DOHH2 (cell line): Measurements from ENCODE around the gene NPPA.

ENCODE experiments used
- H3F3A ChIP-seq: fragments of 200-600 bp; sonication (generic), shearing (Covaris generic); 2 replicates; pipeline ENCODE4 v1.6.0; 2016; ENCODE audit warnings: antibody characterized with exemption, mild to moderate bottlenecking; ENCODE audit not compliant: control insufficient read depth, insufficient read depth
- H3K27ac ChIP-seq: fragments of 200-600 bp; sonication (generic); 2 replicates; pipeline ENCODE4 v1.5.1; 2014; ENCODE audit warnings: low read depth, mild to moderate bottlenecking, low read length, moderate library complexity
- H3K27me3 ChIP-seq: fragments of 200-600 bp; sonication (generic); 2 replicates; pipeline ENCODE4 v1.6.1; 2014; ENCODE audit warnings: mild to moderate bottlenecking, low read length, mixed read lengths; ENCODE audit not compliant: control insufficient read depth
- H3K36me3 ChIP-seq: fragments of 200-600 bp; sonication (generic); 2 replicates; pipeline ENCODE4 v1.6.1; 2014; ENCODE audit warnings: mild to moderate bottlenecking, low read length, moderate library complexity, mixed read lengths; ENCODE audit not compliant: control insufficient read depth
- H3K4me1 ChIP-seq: fragments of 200-600 bp; sonication (generic); 2 replicates; pipeline ENCODE4 v1.6.1; 2014; ENCODE audit warnings: mild to moderate bottlenecking, low read length, mixed read lengths; ENCODE audit not compliant: control insufficient read depth
- H3K4me2 ChIP-seq: fragments of 200-600 bp; sonication (generic); 2 replicates; pipeline ENCODE4 v1.6.0; 2014; ENCODE audit warnings: mild to moderate bottlenecking, low read length, moderate library complexity
- H3K4me3 ChIP-seq: fragments of 200-600 bp; sonication (generic); 2 replicates; pipeline ENCODE4 v1.5.1; 2014; ENCODE audit warnings: mild to moderate bottlenecking, low read length, mixed read lengths
- H3K79me2 ChIP-seq: fragments of 200-600 bp; sonication (generic); 2 replicates; pipeline ENCODE4 v1.6.1; 2014; ENCODE audit warnings: mild to moderate bottlenecking, low read length, mixed read lengths; ENCODE audit not compliant: control insufficient read depth
- H3K9me2 ChIP-seq: fragments of 200-600 bp; sonication (generic); replicated peaks from 2 replicates; pipeline ENCODE4 v1.6.1; 2014; ENCODE audit warnings: mild to moderate bottlenecking, low read length, mixed read lengths; ENCODE audit not compliant: control insufficient read depth
- H3K9me3 ChIP-seq: fragments of 200-600 bp; sonication (generic); 2 replicates; pipeline ENCODE4 v1.6.1; 2014; ENCODE audit warnings: antibody characterized with exemption, low read length, mixed read lengths; ENCODE audit not compliant: control insufficient read depth, insufficient read depth
- H4K20me1 ChIP-seq: fragments of 200-600 bp; sonication (generic); 2 replicates; pipeline ENCODE4 v1.6.0; 2014; ENCODE audit warnings: low read depth, mild to moderate bottlenecking, antibody characterized with exemption, low read length, moderate library complexity; ENCODE audit not compliant: control insufficient read depth, insufficient read depth
- CTCF ChIP-seq: fragments of 200-600 bp; sonication (generic); IDR thresholded peaks from one replicate; pipeline ENCODE4 v1.5.1; 2014; ENCODE audit warnings: antibody characterized with exemption, mild to moderate bottlenecking, low read depth, low read length; ENCODE audit not compliant: poor library complexity, severe bottlenecking
- EZH2phosphoT487 ChIP-seq: fragments of 200-600 bp; sonication (generic); IDR thresholded peaks from 2 replicates; pipeline ENCODE4 v1.6.1; 2017; ENCODE audit warnings: borderline replicate concordance, mild to moderate bottlenecking, antibody characterized with exemption, low read length, moderate library complexity, mixed read lengths

Gene NPPA

GRCh38 chr1:11879311-11880180 lies 32.0 kb upstream of the NPPA start:
- Histone ChIP-seq H3K4me3 (no peak overlapping the region), H4K20me1 (no peaks in the 10 kb centered on the region), H3K27ac (no peak overlapping the region), H3F3A (no peaks in the 10 kb centered on the region), H3K9me3 (no peaks in the 10 kb centered on the region), H3K9me2 (no peaks in the 10 kb centered on the region), H3K27me3 (peaks cover 34% of the 10 kb centered on the region), H3K36me3 (no peaks in the 10 kb centered on the region), H3K4me2 (no peak overlapping the region), H3K4me1 (peaks cover 5% of the 10 kb centered on the region; the same call in 1 of the 2 replicates), H3K79me2 (no peaks in the 10 kb centered on the region)
- no peak for TF ChIP-seq CTCF
- no peak for TF ChIP-seq EZH2phosphoT487

- no peak overlapping the region for H3K27ac ChIP-seq
- H3K79me2 ChIP-seq: no peaks in the 10 kb centered on the region
- H3K36me3 ChIP-seq: no peaks in the 10 kb centered on the region
- TF ChIP-seq CTCF: no peak
- no peak for TF ChIP-seq EZH2phosphoT487
- no peaks in the 10 kb centered on the region for H3F3A ChIP-seq
- peaks cover 34% of the 10 kb centered on the region for H3K27me3 ChIP-seq
- H3K9me2 ChIP-seq: no peaks in the 10 kb centered on the region
- H3K4me1 ChIP-seq: peaks cover 5% of the 10 kb centered on the region; the same call in 1 of the 2 replicates
- H3K9me3 ChIP-seq: no peaks in the 10 kb centered on the region
- no peaks in the 10 kb centered on the region for H4K20me1 ChIP-seq
- H3K4me2 ChIP-seq: no peak overlapping the region
- H3K4me3 ChIP-seq: no peak overlapping the region
Measured at GRCh38 chr1:11878891-11879190, 31.3 kb upstream of the NPPA start.

DNA sequence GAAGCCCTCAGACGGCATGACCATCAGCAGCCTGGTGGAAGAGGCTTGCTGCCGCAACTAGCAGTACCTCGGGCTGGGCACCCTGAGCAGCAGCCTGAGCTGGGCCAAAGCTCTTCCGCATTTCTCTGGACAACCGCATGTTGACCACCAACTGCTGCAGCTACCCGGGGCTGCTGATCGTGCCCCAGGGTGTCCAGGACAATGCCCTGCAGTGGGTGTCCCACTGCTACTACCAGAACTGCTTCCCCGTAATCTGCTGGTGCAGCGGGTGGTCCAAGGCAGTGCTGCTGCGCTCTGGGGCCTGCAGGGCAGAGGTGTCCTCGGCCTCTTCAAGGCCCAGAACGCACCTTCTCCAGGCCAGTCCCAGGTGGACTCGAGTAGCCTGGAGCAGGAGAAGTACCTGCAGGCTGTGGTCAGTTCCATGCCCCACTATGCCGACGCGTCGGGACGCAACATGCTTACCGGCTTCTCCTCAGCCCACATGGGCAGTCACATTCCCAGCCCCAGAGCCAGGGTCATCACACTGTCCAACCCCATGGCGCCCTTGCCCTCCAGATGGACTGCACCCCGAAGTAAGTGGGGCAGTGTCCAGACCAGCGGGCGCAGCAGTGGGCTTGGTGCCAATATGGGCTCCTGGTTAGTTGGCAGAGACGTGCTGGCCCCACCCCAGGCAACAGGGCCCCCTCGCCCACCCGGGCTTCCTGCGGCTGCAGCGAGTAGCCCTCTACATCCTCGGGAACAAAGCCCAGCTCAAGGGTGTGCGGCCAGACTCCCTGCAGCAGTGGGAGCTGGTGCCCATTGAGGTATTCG lies 30.7 kb upstream of the NPPA start:
- no peaks in the 10 kb centered on the region for H3K9me2 ChIP-seq
- no peaks in the 10 kb centered on the region for H3K79me2 ChIP-seq
- H3K9me3 ChIP-seq: no peaks in the 10 kb centered on the region
- H3K27me3 ChIP-seq: peaks cover 31% of the 10 kb centered on the region
- no peak for TF ChIP-seq EZH2phosphoT487
- TF ChIP-seq CTCF: no peak
- no peaks in the 10 kb centered on the region for H3F3A ChIP-seq
- no peak overlapping the region for H3K4me2 ChIP-seq
- H3K4me1 ChIP-seq: peaks cover 5% of the 10 kb centered on the region; the same call in 1 of the 2 replicates
- no peak overlapping the region for H3K27ac ChIP-seq
- H3K4me3 ChIP-seq: no peak overlapping the region
- H3K36me3 ChIP-seq: no peaks in the 10 kb centered on the region
- H4K20me1 ChIP-seq: no peaks in the 10 kb centered on the region
